Sigmoid colon (tissue), 7 donors: Measurements from ENCODE around the gene LZTFL1. TPM values are rescaled to one million over a fixed set of nuclear protein-coding genes. Genes with fewer than 3 reads are reported as not detected.

Experiments
- DNase-seq: peaks from one replicate; pipeline ENCODE4 v3.0.0-alpha.2; 2019
- H3K27ac ChIP-seq, 4 donors: fragments of 200-600 bp; sonication (generic); one replicate each; pipeline ENCODE4 v1.5.1; 2016 to 2019; ENCODE audit warnings: mild to moderate bottlenecking in 1 of 4
- H3K27me3 ChIP-seq, 3 donors: fragments of 200-600 bp; sonication (generic); one replicate each; pipeline ENCODE4 v1.5.1; 2019; ENCODE audit warnings: mild to moderate bottlenecking in 1 of 3
- H3K36me3 ChIP-seq, 4 donors: fragments of 200-600 bp; sonication (generic); one replicate each; pipeline ENCODE4 v1.5.1; 2016 to 2019
- H3K4me1 ChIP-seq, 4 donors: fragments of 200-600 bp; sonication (generic); one replicate each; pipeline ENCODE4 v1.5.1; 2017 to 2019
- H3K4me3 ChIP-seq, 4 donors: fragments of 200-600 bp; sonication (generic); one replicate each; pipeline ENCODE4 v1.5.1; 2017 to 2019; ENCODE audit warnings: mild to moderate bottlenecking in 2 of 4, moderate library complexity in 1 of 4
- H3K9me3 ChIP-seq, 4 donors: fragments of 200-600 bp in 3 of 4; sonication (generic) in 3 of 4; one replicate each; pipeline versions ENCODE4 v1.5.1 to v1.6.1; 2013 to 2019
- CTCF ChIP-seq, 4 experiments: fragments of 450-650 bp in 3 of 4; fragments of 200-600 bp in 1 of 4; IDR thresholded peaks; one replicate each; pipeline ENCODE4 v1.5.1; 2016 to 2019; ENCODE audit warnings: antibody characterized with exemption in 4 of 4, mild to moderate bottlenecking in 3 of 4, moderate library complexity in 2 of 4
- EP300 ChIP-seq, 4 donors: sonication (generic); formaldehyde crosslinking; IDR thresholded peaks; one replicate each; pipeline ENCODE4 v1.6.1; 2017; ENCODE audit warnings: antibody characterized with exemption in 4 of 4
- POLR2A ChIP-seq, 2 donors: fragments of 450-650 bp; IDR thresholded peaks; one replicate each; pipeline ENCODE4 v1.6.1; 2016; ENCODE audit warnings: antibody characterized with exemption in 2 of 2, mild to moderate bottlenecking in 2 of 2, moderate library complexity in 2 of 2
- POLR2AphosphoS5 ChIP-seq, 4 donors: sonication (generic); formaldehyde crosslinking; IDR thresholded peaks; one replicate each; pipeline ENCODE4 v1.6.1; 2017; ENCODE audit warnings: antibody characterized with exemption in 4 of 4
- WGBS, 2 donors: extraction: QIAGEN DNeasy Blood & Tissue Kit; methylation state at CpG; one replicate each; pipeline ENCODE4 v1.1.7; 2013; 5-methylcytosine and 5-hydroxymethylcytosine counted together
- intact Hi-C: fragments of 100-400 bp; cut with DNase I; formaldehyde crosslinking; loops from one replicate; pipeline ENCODE4 v1.15.1; 2023
- polyA plus RNA-seq, 3 donors: library from polyadenylated mRNA; stranded (reverse); fragments of 200-250 nt; gene quantifications; one replicate each; pipeline ENCODE4 v1.2.3, GENCODE V29; 2013
- total RNA-seq, 4 donors: library from RNA; depleted of rRNA; stranded (reverse); fragments of >200 nt; gene quantifications; one replicate each; pipeline ENCODE4 v1.1.0, GENCODE V29; 2016
- donor health status: healthy with polysubstance abuse.
- donor health status: Bipolar disorder and iron deficiency.
- donor health status: healthy.

The LZTFL1 gene
- total and polyA plus RNA-seq, 7 donors, result 7.9 to 31.0 (median 16.6) TPM

- Histone ChIP-seq H3K4me3 (no peak overlapping the region), H3K9me3 (no peaks in the 10 kb centered on the region), H3K36me3 (peaks cover 4 to 100% (median 23%) of the 10 kb centered on the region in 4 donors), H3K4me1 (no peaks in the 10 kb centered on the region), H3K27ac (no peak overlapping the region), H3K27me3 (no peaks in the 10 kb centered on the region)
- 87 to 95% methylated on average over 5 of the region's 5 CpGs for WGBS, 2 donors
- no peak for DNase-seq
- intact Hi-C loops, result no loop called here
- TF ChIP-seq POLR2AphosphoS5 (IDR thresholded peaks at IDR 0.05) (no peak), POLR2A (IDR thresholded peaks at IDR 0.05) (no peak), EP300 (IDR thresholded peaks at IDR 0.05) (no peak), CTCF (IDR thresholded peaks at IDR 0.05) (no peak)
Observed at GRCh38 chr3:45830121-45830520, 11.8 kb downstream of the LZTFL1 start.

GRCh38 chr3:45826908-45827307 is 15.0 kb downstream of the LZTFL1 start:
- Histone ChIP-seq H3K4me3 (no peak overlapping the region), H3K9me3 (no peaks in the 10 kb centered on the region), H3K36me3 (peaks cover 7 to 100% (median 14%) of the 10 kb centered on the region in 4 donors), H3K4me1 (no peaks in the 10 kb centered on the region), H3K27me3 (no peaks in the 10 kb centered on the region), H3K27ac (no peak overlapping the region)
- intact Hi-C loops, result no loop called here
- 90 to 94% methylated on average over 3 of the region's 3 CpGs for WGBS, 2 donors
- no peak for DNase-seq
- TF ChIP-seq POLR2AphosphoS5 (IDR thresholded peaks at IDR 0.05) (no peak), EP300 (IDR thresholded peaks at IDR 0.05) (no peak), POLR2A (IDR thresholded peaks at IDR 0.05) (no peak), CTCF (IDR thresholded peaks at IDR 0.05) (no peak)

- Histone ChIP-seq H3K27me3 (no peaks in the 10 kb centered on the region), H3K4me1 (no peaks in the 10 kb centered on the region), H3K9me3 (no peaks in the 10 kb centered on the region), H3K36me3 (peaks cover 7 to 95% (median 14%) of the 10 kb centered on the region in 4 donors), H3K4me3 (no peak overlapping the region), H3K27ac (no peak overlapping the region)
- no peak for DNase-seq
- intact Hi-C loops, result no loop called here
- 74 to 77% methylated on average over 2 of the region's 2 CpGs for WGBS, 2 donors
- TF ChIP-seq POLR2AphosphoS5 (IDR thresholded peaks at IDR 0.05), result no peak
- TF ChIP-seq POLR2A (IDR thresholded peaks at IDR 0.05), result no peak
- no peak for TF ChIP-seq EP300 (IDR thresholded peaks at IDR 0.05)
- TF ChIP-seq CTCF (IDR thresholded peaks at IDR 0.05), result no peak
Observed at GRCh38 chr3:45826321-45826720, 15.6 kb downstream of the LZTFL1 start.

- no peak overlapping the region for H3K4me3 ChIP-seq
- 98 to 100% methylated on average over 1 of the region's 1 CpG for WGBS, 2 donors
- no peak for TF ChIP-seq CTCF (IDR thresholded peaks at IDR 0.05)
- no peak for TF ChIP-seq EP300 (IDR thresholded peaks at IDR 0.05)
- TF ChIP-seq POLR2AphosphoS5 (IDR thresholded peaks at IDR 0.05), result no peak
- no peak for TF ChIP-seq POLR2A (IDR thresholded peaks at IDR 0.05)
- DNase-seq, result no peak
- H3K9me3 ChIP-seq, result peaks cover 0 to 1% (median 0%) of the 10 kb centered on the region in 4 donors
- H3K27ac ChIP-seq, result no peak overlapping the region
- intact Hi-C loops, result no loop called here
- no peaks in the 10 kb centered on the region for H3K27me3 ChIP-seq
- peaks cover 3 to 43% (median 6%) of the 10 kb centered on the region in 4 donors for H3K36me3 ChIP-seq
- H3K4me1 ChIP-seq, result peaks cover 0 to 26% (median 24%) of the 10 kb centered on the region in 4 donors
Observed at GRCh38 chr3:45821127-45821526, 20.8 kb downstream of the LZTFL1 start.

GRCh38 chr3:45819543-45819942 is 22.4 kb downstream of the LZTFL1 start:
- H3K9me3 ChIP-seq, result peaks cover 0 to 1% (median 0%) of the 10 kb centered on the region in 4 donors
- peaks cover 0 to 28% (median 25%) of the 10 kb centered on the region in 4 donors for H3K4me1 ChIP-seq
- H3K36me3 ChIP-seq, result peaks cover 0 to 27% (median 2%) of the 10 kb centered on the region in 4 donors
- no peak overlapping the region for H3K4me3 ChIP-seq
- no peaks in the 10 kb centered on the region for H3K27me3 ChIP-seq
- intact Hi-C loops, result no loop called here
- TF ChIP-seq EP300 (IDR thresholded peaks at IDR 0.05) (no peak), CTCF (IDR thresholded peaks at IDR 0.05) (no peak), POLR2A (IDR thresholded peaks at IDR 0.05) (no peak), POLR2AphosphoS5 (IDR thresholded peaks at IDR 0.05) (no peak)
- H3K27ac ChIP-seq, result peak overlapping the region in 2 of 4 donors; percentile 72 to 74
- DNase-seq, result no peak
- WGBS, 2 donors, result 84 to 90% methylated on average over 2 of the region's 2 CpGs
